SK-N-SH (cell line): Measurements from ENCODE around the gene JMJD1C. TPM values are rescaled to one million over a fixed set of nuclear protein-coding genes. Genes with fewer than 3 reads are reported as not detected.

Experiments
- CTCF ChIA-PET: fragments of 300-600, 350-600 bp; formaldehyde crosslinking; extraction: SDS; loops from one replicate; lab custom pipeline; 2021; lab: Yijun Ruan, JAX
- POLR2A ChIA-PET: fragments of 350-600 bp; sonication (Branson Sonifier 250); formaldehyde crosslinking; extraction: SDS; loops from one replicate; lab custom pipeline; 2020; ENCODE audit warnings: antibody characterized with exemption, inconsistent platforms; lab: Yijun Ruan, JAX
- DNase-seq: peaks from one replicate; pipeline ENCODE4 v3.0.0; 2012
- H2AFZ ChIP-seq: fragments of 200-600 bp; sonication (generic); 2 replicates; pipeline ENCODE4 v1.8.1; 2016; ENCODE audit warnings: antibody characterized with exemption, mild to moderate bottlenecking, low read depth
- H3F3A ChIP-seq: fragments of 200-600 bp; sonication (generic); replicated peaks from 2 replicates; pipeline ENCODE3; 2016; ENCODE audit warnings: antibody characterized with exemption, mild to moderate bottlenecking; ENCODE audit not compliant: insufficient read depth
- H3K27ac ChIP-seq, 2 experiments: fragments of 200-500 bp in 1 of 2; fragments of 200-600 bp in 1 of 2; sonication (Bioruptor generic) in 1 of 2; sonication (generic), shearing (Covaris generic) in 1 of 2; 2 replicates each; pipeline versions ENCODE4 v1.5.1 to v1.6.1; 2014 to 2016; ENCODE audit warnings: low read depth in 2 of 2, inconsistent platforms in 1 of 2, low read length in 1 of 2, mild to moderate bottlenecking in 1 of 2, mixed read lengths in 1 of 2
- H3K27me3 ChIP-seq: fragments of 200-600 bp; sonication (generic), shearing (Covaris generic); 2 replicates; pipeline ENCODE4 v1.6.1; 2016; ENCODE audit warnings: mixed run types; ENCODE audit not compliant: insufficient read depth
- H3K36me3 ChIP-seq, 2 experiments: fragments of 200-500 bp in 1 of 2; fragments of 200-600 bp in 1 of 2; sonication (Bioruptor generic) in 1 of 2; sonication (generic) in 1 of 2; replicated peaks in 1 of 2; 2 replicates each; pipeline versions ENCODE3 to v1.5.1; 2014 to 2016; ENCODE audit warnings: low read length in 1 of 2, mild to moderate bottlenecking in 1 of 2; ENCODE audit not compliant: insufficient read depth in 2 of 2, control insufficient read depth in 1 of 2
- H3K4me1 ChIP-seq, 2 experiments: fragments of 200-500 bp in 1 of 2; fragments of 200-600 bp in 1 of 2; sonication (Bioruptor generic) in 1 of 2; sonication (generic), shearing (Covaris generic) in 1 of 2; 2 replicates each; pipeline versions ENCODE4 v1.5.1 to v1.6.1; 2014 to 2016; ENCODE audit warnings: low read depth in 1 of 2, low read length in 1 of 2, mixed run types in 1 of 2; ENCODE audit not compliant: insufficient read depth in 2 of 2, control insufficient read depth in 1 of 2
- H3K4me2 ChIP-seq: fragments of 200-600 bp; sonication (generic), shearing (Covaris generic); 2 replicates; pipeline ENCODE4 v1.6.1; 2017; ENCODE audit warnings: mixed run types
- H3K4me3 ChIP-seq, 2 experiments: fragments of 200-500 bp in 1 of 2; fragments of 200-600 bp in 1 of 2; sonication (Bioruptor generic) in 1 of 2; sonication (generic), shearing (Covaris generic) in 1 of 2; 2 replicates each; pipeline versions ENCODE4 v1.5.1 to v1.8.1; 2014 to 2016; ENCODE audit warnings: low read depth in 2 of 2, inconsistent platforms in 1 of 2, low read length in 1 of 2, mild to moderate bottlenecking in 1 of 2, mixed read lengths in 1 of 2, moderate library complexity in 1 of 2
- H3K79me2 ChIP-seq: fragments of 200-600 bp; sonication (generic); 2 replicates; pipeline ENCODE4 v1.8.1; 2017; ENCODE audit warnings: mild to moderate bottlenecking; ENCODE audit not compliant: insufficient read depth
- H3K9ac ChIP-seq: fragments of 200-600 bp; sonication (generic); 2 replicates; pipeline ENCODE4 v1.6.1; 2017; ENCODE audit warnings: mixed run types
- H3K9me2 ChIP-seq: fragments of 200-600 bp; sonication (generic); 2 replicates; pipeline ENCODE4 v1.6.1; 2017; ENCODE audit warnings: mixed run types
- H3K9me3 ChIP-seq: fragments of 200-600 bp; sonication (generic); 2 replicates; pipeline ENCODE4 v1.6.1; 2017; ENCODE audit warnings: mixed run types, mild to moderate bottlenecking, moderate library complexity
- H4K20me1 ChIP-seq: fragments of 200-600 bp; sonication (generic); 2 replicates; pipeline ENCODE4 v1.6.1; 2017; ENCODE audit warnings: mild to moderate bottlenecking, mixed run types; ENCODE audit not compliant: insufficient read depth
- CHD2 ChIP-seq: fragments of 150-350 bp; IDR thresholded peaks from 2 replicates; pipeline ENCODE4 v1.6.1; 2018; ENCODE audit warnings: low read length; ENCODE audit not compliant: partially characterized antibody
- CTCF ChIP-seq: fragments of 200-600 bp; sonication (generic); IDR thresholded peaks from 2 replicates; pipeline ENCODE4 v1.6.1; 2017; ENCODE audit warnings: antibody characterized with exemption, mild to moderate bottlenecking, moderate library complexity
- ELF1 ChIP-seq: IDR thresholded peaks from 2 replicates; pipeline ENCODE4 v1.4.0; 2012
- EZH2phosphoT487 ChIP-seq: fragments of 200-600 bp; sonication (generic); IDR thresholded peaks from 2 replicates; pipeline ENCODE4 v1.6.1; 2017; ENCODE audit warnings: low read depth, mixed run types, mild to moderate bottlenecking, antibody characterized with exemption, moderate library complexity, borderline replicate concordance
- FOSL2 ChIP-seq: IDR thresholded peaks from 2 replicates; pipeline ENCODE4 v1.4.0; 2012; ENCODE audit warnings: low read depth, mild to moderate bottlenecking, moderate library complexity, borderline replicate concordance
- FOXJ3 ChIP-seq: sonication (generic); formaldehyde crosslinking; IDR thresholded peaks from 2 replicates; pipeline ENCODE4 v1.5.1; 2020; ENCODE audit warnings: mild to moderate bottlenecking, missing genetic modification reagents
- GABPA ChIP-seq: IDR thresholded peaks from 2 replicates; pipeline ENCODE4 v1.4.0; 2012; ENCODE audit warnings: low read depth, mild to moderate bottlenecking
- GATA2 ChIP-seq: sonication (generic); formaldehyde crosslinking; IDR thresholded peaks from 2 replicates; pipeline ENCODE4 v1.5.0; 2020; ENCODE audit warnings: mild to moderate bottlenecking, missing genetic modification reagents
- IRF3 ChIP-seq: fragments of 150-350 bp; IDR thresholded peaks from 2 replicates; pipeline ENCODE4 v1.6.1; 2016; ENCODE audit warnings: mild to moderate bottlenecking, low read depth, low read length
- JUND ChIP-seq: IDR thresholded peaks from 2 replicates; pipeline ENCODE4 v1.4.0; 2012
- MXI1 ChIP-seq: IDR thresholded peaks from 2 replicates; pipeline ENCODE4 v1.6.1; 2012; ENCODE audit warnings: mild to moderate bottlenecking, low read depth, low read length, improper control_type of control experiment
- RAD21 ChIP-seq: IDR thresholded peaks from 2 replicates; pipeline ENCODE4 v1.6.1; 2012; ENCODE audit warnings: mild to moderate bottlenecking, low read length
- RCOR1 ChIP-seq: fragments of 150-350 bp; IDR thresholded peaks from 2 replicates; pipeline ENCODE4 v1.6.1; 2017; ENCODE audit warnings: antibody characterized with exemption, low read length
- REST ChIP-seq: IDR thresholded peaks from 2 replicates; pipeline ENCODE4 v1.6.1; 2012; ENCODE audit warnings: mild to moderate bottlenecking, low read depth, low read length, moderate library complexity
- RFX5 ChIP-seq: IDR thresholded peaks from 2 replicates; pipeline ENCODE4 v1.6.1; 2012; ENCODE audit warnings: mild to moderate bottlenecking, improper control_type of control experiment, low read length
- TAF1 ChIP-seq: IDR thresholded peaks from 2 replicates; pipeline ENCODE4 v1.6.1; 2012; ENCODE audit warnings: low read depth, mild to moderate bottlenecking, low read length, moderate library complexity, borderline replicate concordance
- TEAD4 ChIP-seq: IDR thresholded peaks from 2 replicates; pipeline ENCODE4 v1.4.0; 2012; ENCODE audit warnings: mild to moderate bottlenecking, borderline replicate concordance; ENCODE audit not compliant: insufficient read depth
- YY1 ChIP-seq: IDR thresholded peaks from 2 replicates; pipeline ENCODE4 v1.4.0; 2012; ENCODE audit warnings: low read depth, mild to moderate bottlenecking
- ZBTB33 ChIP-seq: IDR thresholded peaks from 2 replicates; pipeline ENCODE4 v1.4.0; 2012; ENCODE audit warnings: low read depth, borderline replicate concordance
- WGBS: methylation state at CpG from one replicate; pipeline ENCODE4 v1.1.6; 2017; ENCODE audit warnings: low lambda C conversion rate; 5-methylcytosine and 5-hydroxymethylcytosine counted together
- polyA plus RNA-seq, 3 experiments: library from polyadenylated mRNA; depleted of rRNA; stranded (reverse); fragments of >200 nt; gene quantifications; 2 replicates each; pipeline ENCODE4 v1.2.3, GENCODE V29; 2012

JMJD1C gene
- polyA plus RNA-seq, 1 of the 3 experiments (the other 2 are of a cell fraction): 11.7 TPM

GRCh38 chr10:63240807-63241206 is 225.0 kb downstream of the JMJD1C start:
- ChIA-PET POLR2A (no interaction called here), CTCF (interaction anchor here (0.6 to 1.3 kb wide), 3 partner anchors 15 to 479 kb away, joined by 3 to 4 read pairs (median 3); no protein-coding TSS in a partner anchor)
- H4K20me1 ChIP-seq: peaks cover 91% of the 10 kb centered on the region
- WGBS: 96% methylated on average over 6 of the region's 6 CpGs
- H3K27me3 ChIP-seq: no peaks in the 10 kb centered on the region
- H3K9me3 ChIP-seq: no peaks in the 10 kb centered on the region
- TF ChIP-seq JUND: no peak
- TF ChIP-seq GATA2 (CRISPR knock-in tag): no peak
- TF ChIP-seq RAD21: no peak
- TF ChIP-seq RCOR1: no peak
- no peak for TF ChIP-seq CTCF
- no peak for TF ChIP-seq FOSL2
- no peak for TF ChIP-seq YY1
- no peak for TF ChIP-seq ELF1
- no peak for TF ChIP-seq EZH2phosphoT487
- no peak for TF ChIP-seq REST
- TF ChIP-seq FOXJ3: no peak
- no peak for TF ChIP-seq TEAD4
- TF ChIP-seq CHD2: no peak
- no peak for TF ChIP-seq GABPA
- TF ChIP-seq MXI1: no peak
- TF ChIP-seq TAF1: no peak
- no peak for TF ChIP-seq IRF3
- no peak for TF ChIP-seq ZBTB33
- TF ChIP-seq RFX5: no peak
- no peak overlapping the region for H3K9ac ChIP-seq
- H3K4me2 ChIP-seq: no peak overlapping the region
- no peak overlapping the region for H3K4me3 ChIP-seq
- peaks cover 0 to 11% of the 10 kb centered on the region in 2 experiments for H3K36me3 ChIP-seq
- peaks cover 95% of the 10 kb centered on the region for H3K79me2 ChIP-seq
- peaks cover 5 to 19% of the 10 kb centered on the region in 2 experiments; a peak in 3 of 4 replicates for H3K4me1 ChIP-seq
- H3K27ac ChIP-seq: no peak overlapping the region
- H3F3A ChIP-seq: peaks cover 31% of the 10 kb centered on the region
- H2AFZ ChIP-seq: no peak overlapping the region
- H3K9me2 ChIP-seq: no peaks in the 10 kb centered on the region; the same call in 1 of the 2 replicates
- DNase-seq: no peak
